ENCODE results near the gene SWT1. TPM values are rescaled to one million over a fixed set of nuclear protein-coding genes. Genes with fewer than 3 reads are reported as not detected.

SWT1 gene
- total RNA-seq, 4 donors from 2014 or later = 8.9 to 12.6 (median 10.6) TPM

GRCh38 chr1:185137896-185138545 lies 18.9 kb upstream of the SWT1 start:
- no peak for TF ChIP-seq CTCF (IDR thresholded peaks at IDR 0.05; ENCODE audit: low read depth)

GRCh38 chr1:185139246-185139645 lies 17.7 kb upstream of the SWT1 start:
- no peak for TF ChIP-seq CTCF (IDR thresholded peaks at IDR 0.05; ENCODE audit: low read depth)

- TF ChIP-seq CTCF (IDR thresholded peaks at IDR 0.05; ENCODE audit: low read depth) = no peak
These were observed 12.7 kb upstream of the SWT1 start for GRCh38 chr1:185144233-185144632.

GRCh38 chr1:185151215-185151614 lies 5.8 kb upstream of the SWT1 start:
- no peak for TF ChIP-seq CTCF (IDR thresholded peaks at IDR 0.05; ENCODE audit: low read depth)

GRCh38 chr1:185152187-185152767 lies 4.7 kb upstream of the SWT1 start:
- TF ChIP-seq CTCF (IDR thresholded peaks at IDR 0.05; ENCODE audit: low read depth) = no peak

- TF ChIP-seq CTCF (IDR thresholded peaks at IDR 0.05; ENCODE audit: low read depth) = no peak
These were observed 2.0 kb upstream of the SWT1 start for GRCh38 chr1:185154912-185155513.

GRCh38 chr1:185155600-185156287 lies 1.2 kb upstream of the SWT1 start:
- no peak for TF ChIP-seq CTCF (IDR thresholded peaks at IDR 0.05; ENCODE audit: low read depth)

Data from subcutaneous adipose tissue (tissue), 4 donors.